ENCODE data around the gene MANSC1. TPM values are rescaled to one million over a fixed set of nuclear protein-coding genes. Genes with fewer than 3 reads are reported as not detected.
A peak's percentile ranks its signal among the peaks of the same experiment; 100 is the strongest.

MANSC1 gene
- total RNA-seq = under 1 TPM; 0.31 to 0.42 TPM
- 0.49 TPM for polyA plus RNA-seq

DNA sequence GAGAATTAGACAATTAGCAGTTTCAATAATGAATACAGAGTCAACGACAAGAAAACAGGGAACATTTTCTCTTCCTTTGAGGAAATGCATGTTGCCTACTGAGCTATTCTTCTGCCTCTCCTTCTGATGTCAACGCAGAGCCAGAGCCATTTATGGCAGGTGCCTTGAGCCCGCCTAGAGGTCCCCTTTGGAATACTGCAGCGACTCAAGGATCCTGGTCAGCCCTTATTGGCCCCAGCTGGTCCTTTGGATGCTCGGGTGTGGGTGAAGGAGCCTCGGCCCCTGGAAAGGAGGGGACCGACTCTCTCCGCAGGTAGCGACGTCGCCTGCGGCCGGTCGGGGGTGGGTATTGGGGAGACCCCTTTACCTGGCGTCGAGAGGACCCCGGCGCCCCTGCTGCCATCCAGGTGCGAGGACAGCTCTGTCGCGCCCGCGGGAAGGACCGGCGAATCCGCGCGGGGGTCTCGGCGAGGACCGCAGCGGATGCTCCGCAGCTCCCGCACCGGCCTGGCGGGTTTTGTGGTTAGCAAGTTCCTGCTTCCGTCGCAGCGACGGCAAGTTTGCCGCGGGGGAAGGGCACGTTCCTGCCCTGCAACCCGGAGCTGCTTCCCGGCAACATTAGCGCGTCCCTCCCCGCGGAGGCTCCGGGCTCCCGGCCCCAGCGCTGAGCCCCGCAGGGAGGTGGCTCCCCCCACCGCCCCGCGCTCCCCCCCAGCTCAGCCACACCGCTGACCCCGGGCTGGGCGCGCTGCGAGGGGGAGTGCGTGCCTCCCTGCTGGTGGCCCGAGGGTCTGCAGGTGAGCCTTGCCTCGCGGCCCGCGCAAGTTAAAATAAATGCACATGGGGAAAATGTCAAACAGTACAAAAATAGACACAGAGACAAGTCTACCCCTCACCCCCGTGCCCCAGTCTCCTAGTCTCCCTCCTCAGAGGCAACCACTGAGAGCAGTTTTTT, at the start of gene MANSC1:
MANSC1 (minus strand) TSS at position 532 of the 955 bp plus-strand sequence. CDS start 6,928 bp downstream, outside the sequence.
- Mint-ChIP-seq H3K4me3 (peak within 1 kb of the TSS; percentile 66 to 83 (median 74)), H3K27me3 (no peaks in the 10 kb centered on the region), H3K9me3 (no peaks in the 10 kb centered on the region), H3K36me3 (no peaks in the 10 kb centered on the region), H3K27ac (peak within 1 kb of the TSS; percentile 23 to 75 (median 50)), H3K4me1 (peaks cover 14 to 29% (median 21%) of the 10 kb centered on the region in 3 donors)
- H3K27ac ChIP-seq (ENCODE audit: low read depth, low read length) = no peak within 1 kb of the TSS
- H3K36me3 ChIP-seq (ENCODE audit: insufficient read depth, low read length) = no peaks in the 10 kb centered on the region
- POLR2A ChIA-PET = interaction anchor here (0.5 to 1.0 kb wide), 5 partner anchors 213 to 451 kb away, joined by 3 to 9 read pairs (median 7); partner anchors contain the start of gene DUSP16
- no peaks in the 10 kb centered on the region for H3K9me3 ChIP-seq (ENCODE audit: low read length)
- H3K4me3 ChIP-seq (ENCODE audit: low read length) = peak within 1 kb of the TSS; percentile 72
- CTCF ChIA-PET = interaction anchor here (0.9 to 2.4 kb wide), 5 partner anchors 9 to 804 kb away, joined by 3 to 9 read pairs (median 3); no protein-coding TSS in a partner anchor
- DNase-seq = peak; percentile 25 to 67 (median 45)
- H3K27me3 ChIP-seq (ENCODE audit: insufficient read depth, low read length, poor library complexity, severe bottlenecking) = no peaks in the 10 kb centered on the region
- H3K4me1 ChIP-seq (ENCODE audit: insufficient read depth, low read length) = peaks cover 20% of the 10 kb centered on the region

GRCh38 chr12:12399161-12399560, 49.1 kb upstream of the MANSC1 start:
- Histone ChIP-seq H3K36me3 (ENCODE audit: insufficient read depth, low read length) (no peaks in the 10 kb centered on the region), H3K4me3 (ENCODE audit: low read length) (no peak overlapping the region), H3K9me3 (ENCODE audit: low read length) (no peaks in the 10 kb centered on the region), H3K27ac (ENCODE audit: low read depth, low read length) (no peak overlapping the region), H3K4me1 (ENCODE audit: insufficient read depth, low read length) (peaks cover 8% of the 10 kb centered on the region), H3K27me3 (ENCODE audit: insufficient read depth, low read length, poor library complexity, severe bottlenecking) (no peaks in the 10 kb centered on the region)
- no peaks in the 10 kb centered on the region for H3K27me3 Mint-ChIP-seq
- no peak for DNase-seq
- H3K4me1 Mint-ChIP-seq = peaks cover 32 to 67% (median 64%) of the 10 kb centered on the region in 3 donors
- H3K4me3 Mint-ChIP-seq = no peak overlapping the region
- CTCF ChIA-PET = no interaction called here
- POLR2A ChIA-PET = no interaction called here
- no peaks in the 10 kb centered on the region for H3K9me3 Mint-ChIP-seq
- peaks cover 7 to 23% (median 17%) of the 10 kb centered on the region in 3 donors for H3K36me3 Mint-ChIP-seq
- peak overlapping the region in 7 of 8 donors; percentile 7 to 61 (median 45) for H3K27ac Mint-ChIP-seq

- H3K27me3 Mint-ChIP-seq = no peaks in the 10 kb centered on the region
- peak overlapping the region in 5 of 8 donors; percentile 6 to 82 (median 66) for H3K27ac Mint-ChIP-seq
- no peaks in the 10 kb centered on the region for H3K9me3 ChIP-seq (ENCODE audit: low read length)
- peaks cover 5 to 23% (median 15%) of the 10 kb centered on the region in 3 donors for H3K36me3 Mint-ChIP-seq
- H3K4me1 ChIP-seq (ENCODE audit: insufficient read depth, low read length) = no peaks in the 10 kb centered on the region
- H3K27ac ChIP-seq (ENCODE audit: low read depth, low read length) = no peak overlapping the region
- H3K36me3 ChIP-seq (ENCODE audit: insufficient read depth, low read length) = no peaks in the 10 kb centered on the region
- no peak for DNase-seq
- H3K27me3 ChIP-seq (ENCODE audit: insufficient read depth, low read length, poor library complexity, severe bottlenecking) = no peaks in the 10 kb centered on the region
- ChIA-PET CTCF (interaction anchor here (1.2 kb wide), 1 partner anchor 71 kb away, joined by 3 read pairs; no protein-coding TSS in a partner anchor), POLR2A (no interaction called here)
- no peaks in the 10 kb centered on the region for H3K9me3 Mint-ChIP-seq
- no peak overlapping the region for H3K4me3 ChIP-seq (ENCODE audit: low read length)
- no peak overlapping the region for H3K4me3 Mint-ChIP-seq
- peaks cover 30 to 65% (median 60%) of the 10 kb centered on the region in 3 donors for H3K4me1 Mint-ChIP-seq
Measured at GRCh38 chr12:12398026-12398859, 48.2 kb upstream of the MANSC1 start.

GRCh38 chr12:12397184-12397583, 47.1 kb upstream of the MANSC1 start:
- Mint-ChIP-seq H3K9me3 (no peaks in the 10 kb centered on the region), H3K27ac (peak overlapping the region in 2 of 8 donors; percentile 24 to 43), H3K27me3 (no peaks in the 10 kb centered on the region), H3K36me3 (peaks cover 8 to 23% (median 17%) of the 10 kb centered on the region in 3 donors), H3K4me3 (no peak overlapping the region), H3K4me1 (peaks cover 23 to 62% (median 53%) of the 10 kb centered on the region in 3 donors)
- DNase-seq = no peak
- CTCF ChIA-PET = interaction anchor here (0.9 to 1.2 kb wide), 2 partner anchors 10 to 72 kb away, joined by 3 read pairs; no protein-coding TSS in a partner anchor
- H3K9me3 ChIP-seq (ENCODE audit: low read length) = no peaks in the 10 kb centered on the region
- POLR2A ChIA-PET = no interaction called here
- no peak overlapping the region for H3K4me3 ChIP-seq (ENCODE audit: low read length)
- no peaks in the 10 kb centered on the region for H3K36me3 ChIP-seq (ENCODE audit: insufficient read depth, low read length)
- no peaks in the 10 kb centered on the region for H3K4me1 ChIP-seq (ENCODE audit: insufficient read depth, low read length)
- H3K27ac ChIP-seq (ENCODE audit: low read depth, low read length) = no peak overlapping the region
- H3K27me3 ChIP-seq (ENCODE audit: insufficient read depth, low read length, poor library complexity, severe bottlenecking) = no peaks in the 10 kb centered on the region

DNA sequence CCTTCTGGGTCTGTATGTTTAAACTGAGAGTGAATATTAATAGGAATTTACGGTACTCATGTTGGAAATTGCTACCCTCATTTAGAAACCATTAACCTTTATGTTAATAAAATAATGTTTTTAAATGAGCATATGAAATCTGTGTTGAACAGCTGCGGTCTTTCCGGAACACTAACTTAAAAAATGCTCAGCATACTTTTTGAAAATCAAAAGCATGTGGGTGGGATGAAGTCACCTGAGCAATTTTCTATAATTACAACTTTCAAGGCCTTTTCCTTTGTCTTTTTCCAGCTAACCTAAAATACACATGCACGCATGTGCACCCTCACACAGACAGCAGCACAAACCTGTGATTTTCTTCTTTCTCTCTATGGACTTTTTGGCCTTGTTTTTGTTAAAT, 46.7 kb upstream of the MANSC1 start:
- CTCF ChIA-PET = interaction anchor here (0.9 kb wide), 1 partner anchor 10 kb away, joined by 3 read pairs; no protein-coding TSS in a partner anchor
- H3K9me3 Mint-ChIP-seq = no peaks in the 10 kb centered on the region

GRCh38 chr12:12393171-12393570, 43.1 kb upstream of the MANSC1 start:
- H3K4me1 Mint-ChIP-seq = peaks cover 16 to 56% (median 42%) of the 10 kb centered on the region in 3 donors
- no peak overlapping the region for H3K4me3 Mint-ChIP-seq
- H3K4me1 ChIP-seq (ENCODE audit: insufficient read depth, low read length) = no peaks in the 10 kb centered on the region
- H3K9me3 ChIP-seq (ENCODE audit: low read length) = no peaks in the 10 kb centered on the region
- no peak overlapping the region for H3K27ac Mint-ChIP-seq
- CTCF ChIA-PET = interaction anchor here (0.8 kb wide), 1 partner anchor 17 kb away, joined by 3 read pairs; no protein-coding TSS in a partner anchor
- H3K36me3 ChIP-seq (ENCODE audit: insufficient read depth, low read length) = no peaks in the 10 kb centered on the region
- DNase-seq = no peak
- peaks cover 8 to 32% (median 30%) of the 10 kb centered on the region in 3 donors for H3K36me3 Mint-ChIP-seq
- no peaks in the 10 kb centered on the region for H3K9me3 Mint-ChIP-seq
- POLR2A ChIA-PET = no interaction called here
- H3K4me3 ChIP-seq (ENCODE audit: low read length) = no peak overlapping the region
- H3K27me3 ChIP-seq (ENCODE audit: insufficient read depth, low read length, poor library complexity, severe bottlenecking) = no peaks in the 10 kb centered on the region
- no peaks in the 10 kb centered on the region for H3K27me3 Mint-ChIP-seq
- H3K27ac ChIP-seq (ENCODE audit: low read depth, low read length) = no peak overlapping the region

More for the DNA sequence above, 46.7 kb upstream of the MANSC1 start:
- H3K36me3 Mint-ChIP-seq = peaks cover 8 to 22% (median 18%) of the 10 kb centered on the region in 3 donors
- H3K4me1 Mint-ChIP-seq = peaks cover 21 to 61% (median 52%) of the 10 kb centered on the region in 3 donors
- H3K4me1 ChIP-seq (ENCODE audit: insufficient read depth, low read length) = no peaks in the 10 kb centered on the region
- H3K9me3 ChIP-seq (ENCODE audit: low read length) = no peaks in the 10 kb centered on the region
- peak overlapping the region in 1 of 8 donors; percentile 43 for H3K27ac Mint-ChIP-seq
- no peaks in the 10 kb centered on the region for H3K36me3 ChIP-seq (ENCODE audit: insufficient read depth, low read length)
- no peak for DNase-seq
- no peaks in the 10 kb centered on the region for H3K27me3 Mint-ChIP-seq
- no peak overlapping the region for H3K4me3 ChIP-seq (ENCODE audit: low read length)
- H3K27ac ChIP-seq (ENCODE audit: low read depth, low read length) = no peak overlapping the region
- POLR2A ChIA-PET = no interaction called here
- no peaks in the 10 kb centered on the region for H3K27me3 ChIP-seq (ENCODE audit: insufficient read depth, low read length, poor library complexity, severe bottlenecking)
- no peak overlapping the region for H3K4me3 Mint-ChIP-seq

GRCh38 chr12:12392413-12392812, 42.4 kb upstream of the MANSC1 start:
- no peaks in the 10 kb centered on the region for H3K9me3 Mint-ChIP-seq
- no peaks in the 10 kb centered on the region for H3K27me3 Mint-ChIP-seq
- H3K4me1 Mint-ChIP-seq = peaks cover 23 to 59% (median 45%) of the 10 kb centered on the region in 3 donors
- H3K27ac ChIP-seq (ENCODE audit: low read depth, low read length) = no peak overlapping the region
- no peaks in the 10 kb centered on the region for H3K9me3 ChIP-seq (ENCODE audit: low read length)
- H3K27me3 ChIP-seq (ENCODE audit: insufficient read depth, low read length, poor library complexity, severe bottlenecking) = no peaks in the 10 kb centered on the region
- H3K4me3 Mint-ChIP-seq = peak overlapping the region in 1 of 7 donors; percentile 23
- ChIA-PET POLR2A (interaction anchor here (1.5 kb wide), 1 partner anchor 48 kb away, joined by 5 read pairs; no protein-coding TSS in a partner anchor), CTCF (no interaction called here)
- H3K36me3 Mint-ChIP-seq = peaks cover 8 to 32% (median 31%) of the 10 kb centered on the region in 3 donors
- DNase-seq = no peak
- peaks cover 7% of the 10 kb centered on the region for H3K4me1 ChIP-seq (ENCODE audit: insufficient read depth, low read length)
- H3K27ac Mint-ChIP-seq = peak overlapping the region in 1 of 8 donors; percentile 90
- no peaks in the 10 kb centered on the region for H3K36me3 ChIP-seq (ENCODE audit: insufficient read depth, low read length)
- no peak overlapping the region for H3K4me3 ChIP-seq (ENCODE audit: low read length)

All from CD8-positive, alpha-beta memory T cell (primary cell).